ENCODE results near the gene TSC22D4. TPM values are rescaled to one million over a fixed set of nuclear protein-coding genes. Genes with fewer than 3 reads are reported as not detected.
"Not testable (repeated sequence)": the region's sequence is repeated elsewhere in the genome, so short reads cannot be mapped to it uniquely, and the experiment has no call there.

Gene TSC22D4
- 18.5 and 19.4 TPM in 2 replicates for total RNA-seq

GRCh38 chr7:100478958-100479660, at the start of gene TSC22D4:
Gene TSC22D4 (minus strand): TSS chr7:100479214. CDS start chr7:100478038, 1,176 bp downstream.
- Histone ChIP-seq H3K4me1 (ENCODE audit: insufficient read depth, low read length) (peaks cover 22% of the 10 kb centered on the region), H4K20me1 (ENCODE audit: insufficient read depth, low read length) (peaks cover 28% of the 10 kb centered on the region), H3K9me3 (ENCODE audit: low read depth, low read length) (no peaks in the 10 kb centered on the region), H3K27me3 (ENCODE audit: insufficient read depth, low read length) (no peaks in the 10 kb centered on the region), H3K4me3 (ENCODE audit: insufficient read depth, low read length) (peak within 1 kb of the TSS; percentile 94), H3K36me3 (ENCODE audit: insufficient read depth, low read length) (peaks cover 9% of the 10 kb centered on the region), H3K79me2 (ENCODE audit: insufficient read depth, low read length) (peaks cover 49% of the 10 kb centered on the region), H3K4me2 (ENCODE audit: insufficient read depth, low read length) (peak within 1 kb of the TSS; percentile 84), H2AFZ (ENCODE audit: low read length) (peak within 1 kb of the TSS; percentile 82), H3K27ac (ENCODE audit: low read depth, low read length) (peak within 1 kb of the TSS; percentile 75)
- no peak for TF ChIP-seq CTCF (IDR thresholded peaks at IDR 0.05; ENCODE audit: extremely low read depth, low read depth, low read length)
- peak; percentile 99 for DNase-seq (ENCODE audit: insufficient read length, low spot score, missing footprints)

- not testable (repeated sequence) for H3K9me3 ChIP-seq (ENCODE audit: low read depth, low read length); H3K4me3 ChIP-seq (ENCODE audit: insufficient read depth, low read length); H3K4me1 ChIP-seq (ENCODE audit: insufficient read depth, low read length); H3K36me3 ChIP-seq (ENCODE audit: insufficient read depth, low read length); H2AFZ ChIP-seq (ENCODE audit: low read length); H3K27ac ChIP-seq (ENCODE audit: low read depth, low read length); H3K4me2 ChIP-seq (ENCODE audit: insufficient read depth, low read length); DNase-seq (ENCODE audit: insufficient read length, low spot score, missing footprints); H3K27me3 ChIP-seq (ENCODE audit: insufficient read depth, low read length); H3K79me2 ChIP-seq (ENCODE audit: insufficient read depth, low read length); H4K20me1 ChIP-seq (ENCODE audit: insufficient read depth, low read length)
These were observed 49.3 kb upstream of the TSC22D4 start for GRCh38 chr7:100528108-100528866.

- not testable (repeated sequence) for H4K20me1 ChIP-seq (ENCODE audit: insufficient read depth, low read length); DNase-seq (ENCODE audit: insufficient read length, low spot score, missing footprints); H3K4me1 ChIP-seq (ENCODE audit: insufficient read depth, low read length); H3K27me3 ChIP-seq (ENCODE audit: insufficient read depth, low read length); H2AFZ ChIP-seq (ENCODE audit: low read length); H3K79me2 ChIP-seq (ENCODE audit: insufficient read depth, low read length); H3K4me3 ChIP-seq (ENCODE audit: insufficient read depth, low read length); H3K9me3 ChIP-seq (ENCODE audit: low read depth, low read length); H3K4me2 ChIP-seq (ENCODE audit: insufficient read depth, low read length); H3K27ac ChIP-seq (ENCODE audit: low read depth, low read length); H3K36me3 ChIP-seq (ENCODE audit: insufficient read depth, low read length)
These were observed 44.2 kb upstream of the TSC22D4 start for GRCh38 chr7:100523192-100523591.

GRCh38 chr7:100521909-100522593, 43.0 kb upstream of the TSC22D4 start:
- not testable (repeated sequence) for H2AFZ ChIP-seq (ENCODE audit: low read length); H3K9me3 ChIP-seq (ENCODE audit: low read depth, low read length); H3K79me2 ChIP-seq (ENCODE audit: insufficient read depth, low read length); DNase-seq (ENCODE audit: insufficient read length, low spot score, missing footprints); H4K20me1 ChIP-seq (ENCODE audit: insufficient read depth, low read length); H3K4me1 ChIP-seq (ENCODE audit: insufficient read depth, low read length); H3K36me3 ChIP-seq (ENCODE audit: insufficient read depth, low read length); H3K27me3 ChIP-seq (ENCODE audit: insufficient read depth, low read length); H3K27ac ChIP-seq (ENCODE audit: low read depth, low read length); H3K4me3 ChIP-seq (ENCODE audit: insufficient read depth, low read length); H3K4me2 ChIP-seq (ENCODE audit: insufficient read depth, low read length)

- TF ChIP-seq CTCF (IDR thresholded peaks at IDR 0.05; ENCODE audit: extremely low read depth, low read depth, low read length), result no peak
- no peak overlapping the region for H2AFZ ChIP-seq (ENCODE audit: low read length)
- no peaks in the 10 kb centered on the region for H3K27me3 ChIP-seq (ENCODE audit: insufficient read depth, low read length)
- H4K20me1 ChIP-seq (ENCODE audit: insufficient read depth, low read length), result no peaks in the 10 kb centered on the region
- no peaks in the 10 kb centered on the region for H3K36me3 ChIP-seq (ENCODE audit: insufficient read depth, low read length)
- no peak overlapping the region for H3K4me2 ChIP-seq (ENCODE audit: insufficient read depth, low read length)
- no peaks in the 10 kb centered on the region for H3K79me2 ChIP-seq (ENCODE audit: insufficient read depth, low read length)
- H3K9me3 ChIP-seq (ENCODE audit: low read depth, low read length), result no peaks in the 10 kb centered on the region
- H3K27ac ChIP-seq (ENCODE audit: low read depth, low read length), result no peak overlapping the region
- DNase-seq (ENCODE audit: insufficient read length, low spot score, missing footprints), result no peak
- peaks cover 1% of the 10 kb centered on the region for H3K4me1 ChIP-seq (ENCODE audit: insufficient read depth, low read length)
- no peak overlapping the region for H3K4me3 ChIP-seq (ENCODE audit: insufficient read depth, low read length)
These were observed 42.1 kb upstream of the TSC22D4 start for GRCh38 chr7:100521076-100521475.
